Stimulated activated CD4-positive, alpha-beta T cell treated with anti-CD3 and anti-CD28 coated beads, Interleukin-15, amount 100 ng/mL, for 1 hour (primary cell): ENCODE data around the gene SGCA.

ENCODE experiments used
- DNase-seq, 2 donors: peaks; one replicate each; pipeline ENCODE4 v3.0.0-alpha.2; 2020; ENCODE audit warnings: low read depth in 1 of 2, low spot score in 1 of 2

Gene SGCA

DNA sequence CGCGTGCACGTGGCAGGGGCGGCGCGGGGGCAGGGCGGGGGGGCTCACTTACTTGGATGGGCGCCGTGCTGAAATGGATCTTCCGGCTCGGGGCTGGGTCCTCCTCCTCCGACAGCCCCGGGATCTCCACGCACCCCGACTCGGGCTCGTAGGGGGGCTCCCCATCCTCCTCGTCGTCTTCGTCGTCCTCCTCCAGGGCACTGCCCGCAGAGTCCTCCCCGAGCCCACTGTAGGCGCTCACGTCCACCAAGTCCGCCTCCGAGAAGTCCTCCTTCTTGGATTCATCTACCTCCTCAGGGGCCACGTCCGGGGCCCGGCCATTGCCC lies 16.8 kb upstream of the SGCA start:
- DNase-seq, result no peak

DNA sequence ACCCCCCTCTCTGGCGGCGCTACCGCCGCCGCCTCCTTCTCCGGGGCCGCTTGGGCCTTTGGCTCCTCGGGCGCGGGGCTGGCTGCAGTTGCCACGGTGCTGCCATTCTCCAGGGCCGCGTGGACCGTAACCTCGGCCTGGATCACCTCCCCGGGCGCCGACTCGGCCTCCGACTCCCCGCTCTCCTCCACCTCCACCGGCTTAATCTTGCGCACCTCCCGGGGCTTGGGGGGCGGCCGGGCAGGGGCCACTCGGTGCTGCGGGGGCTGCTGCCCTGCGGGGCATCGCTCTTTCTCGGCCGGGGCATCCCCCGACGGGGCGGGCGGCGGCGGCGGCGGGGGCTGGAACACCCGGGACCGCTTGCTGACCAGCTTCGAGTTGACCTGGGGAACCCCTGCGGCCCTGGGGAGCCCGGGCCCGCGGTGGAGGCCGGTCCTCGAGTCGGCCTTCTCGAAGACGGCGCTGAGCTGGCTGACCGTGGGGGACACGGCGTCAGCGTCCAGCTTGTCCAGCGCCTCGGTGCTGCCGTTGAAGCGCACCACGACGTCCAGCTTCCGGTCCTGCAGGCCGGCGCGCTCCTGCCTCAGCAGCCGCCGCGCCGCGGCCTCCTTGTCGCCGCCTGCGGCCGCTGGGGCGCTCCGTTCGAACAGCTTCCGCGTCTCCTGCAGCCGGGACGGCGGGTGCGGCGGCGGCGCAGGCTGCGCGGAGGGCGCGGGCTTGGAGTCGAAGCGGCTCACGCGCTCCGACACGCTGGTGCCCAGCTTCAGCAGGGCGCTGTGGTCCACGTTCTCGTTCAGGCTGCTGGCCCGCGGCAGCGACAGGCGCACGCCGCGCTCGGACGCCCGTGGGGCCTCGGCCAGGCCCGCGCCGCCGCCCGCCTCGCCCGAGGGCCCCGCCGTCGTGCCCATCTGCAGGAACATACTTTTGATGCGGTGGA lies 16.1 kb upstream of the SGCA start:
- peak in 1 of 2 donors; percentile 44 for DNase-seq

DNA sequence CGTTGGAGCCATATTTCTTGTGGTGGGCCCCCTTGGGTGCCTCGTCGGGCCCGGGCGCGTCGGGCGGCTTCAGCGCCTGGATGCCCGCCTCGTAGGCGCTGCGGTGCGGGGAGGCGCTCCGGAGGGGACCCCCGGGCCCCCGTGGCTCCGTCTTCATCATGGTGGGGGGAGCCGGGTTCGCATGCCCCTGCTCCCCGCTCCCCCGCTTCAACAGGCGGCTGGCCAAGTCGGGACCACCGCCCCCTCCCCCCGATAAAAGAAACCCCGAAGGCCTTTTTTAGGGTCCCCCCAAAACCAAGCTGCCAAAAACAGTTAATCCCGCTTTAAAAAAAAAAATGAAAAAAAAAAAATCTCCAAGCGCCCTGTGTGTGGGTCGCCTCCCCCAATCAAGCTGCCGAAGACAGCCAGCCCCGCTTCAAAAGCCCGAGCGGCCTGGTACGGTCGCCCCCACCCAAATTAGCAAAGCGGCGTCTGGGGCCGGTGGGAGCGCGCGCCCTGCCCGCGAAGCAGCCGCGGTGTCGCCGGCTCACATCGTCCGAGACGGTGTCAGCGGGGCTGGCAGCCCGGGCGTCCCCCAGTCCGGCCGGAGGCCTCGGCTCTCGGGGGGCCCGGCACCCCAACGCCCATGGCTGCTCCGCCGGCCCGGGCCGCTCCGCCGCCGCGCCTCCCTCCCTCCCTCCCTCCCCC lies 15.3 kb upstream of the SGCA start, which contains the start of gene PPP1R9B:
Gene PPP1R9B (minus strand): TSS at position 324 of the 687 bp plus-strand sequence. CDS start 164 bp downstream, at position 160.
- no peak for DNase-seq

DNA sequence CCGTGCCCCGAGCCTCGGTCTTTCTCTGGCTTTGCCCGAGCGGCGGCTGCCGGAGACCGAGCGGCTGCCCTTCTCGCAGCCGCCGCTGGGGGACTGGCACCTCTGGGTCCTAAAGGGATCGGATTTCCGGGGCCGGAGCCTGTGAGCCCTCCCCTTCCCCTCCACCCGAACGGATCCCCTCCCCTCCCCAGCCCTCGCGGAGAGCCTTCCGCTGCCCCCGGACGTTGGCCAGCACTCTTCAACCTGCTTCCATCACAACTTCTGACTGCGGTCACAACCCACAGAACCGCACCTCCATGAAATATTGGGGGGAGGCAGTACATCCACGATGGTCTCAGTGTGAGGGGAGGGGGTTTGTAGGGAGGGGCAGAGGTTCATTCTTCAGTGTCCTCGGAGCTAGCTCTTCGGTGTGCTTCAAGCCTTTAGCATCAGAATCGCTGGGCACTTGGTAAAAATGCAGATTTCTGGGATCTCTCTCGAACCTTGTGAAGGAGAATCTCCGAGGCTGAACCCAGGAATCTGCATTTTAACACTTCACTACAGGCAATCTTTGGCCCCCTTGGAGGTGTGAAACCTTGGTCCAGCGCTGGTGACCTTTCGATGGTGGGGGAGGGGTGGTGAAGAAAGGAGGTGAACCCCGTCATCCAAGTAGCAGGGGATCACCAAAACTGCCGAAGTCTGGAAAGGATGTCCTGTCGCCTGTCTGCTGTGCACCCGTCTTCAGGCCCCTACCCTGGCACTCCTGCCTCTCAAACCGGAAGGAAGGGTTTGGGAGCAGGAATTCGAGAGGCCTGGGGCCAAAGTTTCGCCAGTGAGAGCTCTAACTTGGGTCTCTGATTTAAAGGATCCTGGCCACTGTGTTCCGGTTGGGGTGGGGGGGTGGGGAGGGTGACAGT lies 14.5 kb upstream of the SGCA start:
- peak; percentile 68 to 77 for DNase-seq

DNA sequence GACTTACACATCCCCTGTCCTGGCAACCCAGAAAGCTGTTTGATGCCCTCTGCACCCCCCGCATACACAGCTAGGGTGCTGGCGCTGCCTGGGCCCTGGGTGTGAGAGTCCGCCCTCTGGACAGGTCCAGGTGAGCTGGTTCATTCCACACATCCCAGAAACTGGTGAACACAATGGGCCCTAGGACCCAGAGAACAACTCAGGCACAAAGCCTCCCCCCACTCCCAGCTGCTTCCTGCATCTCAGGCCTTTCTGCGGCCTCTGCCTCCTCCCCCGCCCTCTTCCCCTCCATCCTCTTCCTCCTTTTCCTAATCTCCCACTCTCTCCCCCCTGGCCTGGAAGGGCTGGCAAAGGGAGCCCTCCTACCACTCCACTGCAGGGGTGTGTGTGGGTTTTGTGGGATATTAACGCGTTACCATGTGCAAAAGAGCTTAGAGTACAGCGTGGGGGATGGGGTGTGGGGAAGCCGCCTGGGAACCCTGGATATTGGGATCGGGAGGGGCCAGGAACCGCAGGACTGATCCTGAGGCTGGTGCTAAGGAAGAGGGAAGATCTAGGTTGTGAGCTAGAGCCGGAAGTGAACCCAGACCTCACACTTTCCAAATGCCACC lies 13.8 kb upstream of the SGCA start:
- no peak for DNase-seq

DNA sequence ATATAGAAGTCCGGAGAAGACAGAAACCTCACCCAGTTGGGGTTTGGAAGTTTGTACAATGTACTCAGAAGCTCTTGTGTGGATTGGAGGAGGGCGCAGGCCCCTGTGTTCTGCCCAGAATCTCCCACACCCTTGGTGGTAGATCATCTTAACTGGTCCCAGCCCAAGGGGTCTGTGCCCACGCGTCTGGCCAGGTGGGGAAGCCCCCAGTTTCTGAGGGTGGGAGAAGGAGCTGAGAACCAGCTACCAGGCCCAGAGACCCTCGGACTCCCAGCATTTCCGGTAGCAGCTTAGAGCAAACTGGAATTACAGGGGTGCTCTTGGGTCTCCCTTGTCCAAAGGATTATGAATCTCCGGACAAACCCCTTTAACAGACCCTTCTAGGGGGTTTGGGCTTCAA lies 13.1 kb upstream of the SGCA start:
- no peak for DNase-seq

DNA sequence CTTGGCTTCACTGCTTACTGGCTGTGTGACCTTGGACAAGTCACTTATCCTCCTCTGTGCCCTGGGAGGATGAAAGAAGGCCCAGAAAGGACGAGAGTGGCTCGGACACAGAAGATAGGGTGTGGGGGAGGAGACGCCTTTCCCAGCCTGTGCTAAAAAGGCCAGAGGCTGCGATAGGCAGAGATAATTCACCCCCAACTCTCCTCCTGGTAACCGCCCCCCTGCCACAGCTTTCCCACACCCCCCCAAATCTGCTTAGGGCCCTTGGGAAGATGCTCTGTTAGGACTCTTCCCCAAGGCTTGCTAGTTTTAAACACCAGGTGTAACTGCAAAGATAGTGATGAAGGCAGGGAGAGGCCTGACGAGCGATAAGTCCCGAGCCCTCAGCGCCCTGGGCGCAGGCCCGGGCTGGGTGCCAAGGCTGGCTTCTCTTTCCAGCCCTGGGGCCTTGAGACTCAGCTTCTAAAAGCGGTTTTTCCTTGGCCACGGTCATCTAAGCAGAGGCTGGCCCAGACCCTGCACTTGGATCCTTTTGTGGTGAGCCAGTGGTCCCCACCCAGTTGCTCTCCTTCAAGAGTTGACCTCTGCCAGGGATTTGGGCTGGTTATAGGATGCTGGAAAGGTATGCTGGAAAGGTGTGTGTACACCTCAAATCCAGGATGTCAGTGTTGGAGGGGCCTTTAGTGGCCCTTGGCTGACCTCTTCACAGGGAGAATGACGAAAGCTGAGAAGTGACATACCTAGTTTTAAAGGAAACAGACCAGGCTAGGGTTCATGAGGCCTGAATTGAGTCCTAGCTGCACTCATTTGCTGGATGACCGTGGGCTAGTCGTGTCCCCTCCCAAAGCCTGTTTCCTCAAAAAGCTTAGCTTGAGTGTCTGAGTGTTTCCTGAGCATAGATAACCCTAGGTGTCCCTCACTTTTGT lies 11.9 kb upstream of the SGCA start:
- no peak for DNase-seq

DNA sequence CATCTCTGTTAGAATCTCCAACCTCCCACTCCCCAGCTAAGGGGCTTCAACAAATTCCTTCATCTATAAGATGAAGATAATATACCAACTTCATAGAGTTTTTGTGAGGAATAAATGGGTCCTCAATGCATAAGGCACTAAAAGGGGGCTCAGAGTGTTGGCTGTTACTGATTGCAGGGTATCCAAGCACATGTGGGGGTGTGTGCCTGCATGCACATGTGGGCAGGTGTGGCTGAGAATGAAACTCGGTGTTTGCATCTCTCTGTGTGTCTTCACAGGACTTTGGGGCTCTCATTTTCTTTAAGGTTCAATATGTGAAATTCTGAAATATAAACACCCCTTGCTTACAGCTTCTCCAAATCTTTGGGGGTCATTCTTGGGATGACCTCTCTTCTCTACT lies 11.2 kb upstream of the SGCA start:
- no peak for DNase-seq

DNA sequence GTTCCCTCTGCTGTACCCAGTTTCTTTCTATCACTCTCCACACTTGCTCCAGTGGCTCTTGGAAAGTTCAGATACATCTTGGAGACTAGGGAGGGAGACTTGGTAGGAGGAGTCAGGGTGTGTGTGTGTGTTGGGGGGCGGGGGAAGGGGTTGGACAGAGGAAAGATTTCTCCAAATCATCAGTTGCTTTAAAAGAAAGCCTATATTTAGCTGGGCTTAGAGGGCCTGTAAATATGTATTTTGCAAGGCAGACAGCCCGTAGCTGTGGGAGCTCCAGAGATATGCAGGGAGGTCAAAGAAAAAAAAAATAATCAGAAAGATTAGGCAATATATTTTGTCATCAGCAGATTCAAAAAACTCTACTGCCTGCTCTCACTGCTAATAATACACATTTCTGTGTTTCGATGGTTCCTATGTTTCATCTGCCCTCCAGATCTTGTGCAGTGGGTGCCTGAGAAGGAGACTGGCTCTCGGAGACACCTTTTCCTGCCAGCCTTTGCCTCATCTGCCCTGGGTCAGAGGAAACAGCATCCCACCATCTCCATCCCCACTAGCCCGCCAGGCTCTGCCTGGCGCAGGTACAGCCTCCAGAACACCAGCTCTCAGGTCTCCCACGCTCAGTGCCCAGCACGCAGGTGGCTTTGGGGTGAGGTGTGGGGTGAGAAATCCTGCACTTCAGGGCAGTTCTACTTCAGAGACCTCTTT lies 10.5 kb upstream of the SGCA start:
- no peak for DNase-seq

DNA sequence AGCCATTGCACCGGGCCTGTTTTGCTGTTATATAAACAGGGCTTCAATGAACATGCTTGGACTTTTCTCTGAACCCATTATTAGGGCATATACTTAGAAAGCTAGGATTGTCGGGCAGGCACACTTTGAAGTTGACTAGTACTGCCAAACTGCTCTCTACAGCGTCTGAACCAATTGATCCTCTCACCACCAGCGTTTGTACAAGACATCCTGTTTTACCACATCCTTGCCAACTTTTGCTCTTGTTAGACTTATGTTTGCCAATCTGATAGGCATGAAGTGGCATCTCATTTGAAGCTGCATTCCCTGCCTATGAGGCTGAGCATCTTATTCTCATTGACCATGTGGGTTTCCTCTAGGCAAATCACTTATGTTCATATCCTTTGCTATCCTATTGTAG lies 7.9 kb upstream of the SGCA start:
- DNase-seq, result no peak

DNA sequence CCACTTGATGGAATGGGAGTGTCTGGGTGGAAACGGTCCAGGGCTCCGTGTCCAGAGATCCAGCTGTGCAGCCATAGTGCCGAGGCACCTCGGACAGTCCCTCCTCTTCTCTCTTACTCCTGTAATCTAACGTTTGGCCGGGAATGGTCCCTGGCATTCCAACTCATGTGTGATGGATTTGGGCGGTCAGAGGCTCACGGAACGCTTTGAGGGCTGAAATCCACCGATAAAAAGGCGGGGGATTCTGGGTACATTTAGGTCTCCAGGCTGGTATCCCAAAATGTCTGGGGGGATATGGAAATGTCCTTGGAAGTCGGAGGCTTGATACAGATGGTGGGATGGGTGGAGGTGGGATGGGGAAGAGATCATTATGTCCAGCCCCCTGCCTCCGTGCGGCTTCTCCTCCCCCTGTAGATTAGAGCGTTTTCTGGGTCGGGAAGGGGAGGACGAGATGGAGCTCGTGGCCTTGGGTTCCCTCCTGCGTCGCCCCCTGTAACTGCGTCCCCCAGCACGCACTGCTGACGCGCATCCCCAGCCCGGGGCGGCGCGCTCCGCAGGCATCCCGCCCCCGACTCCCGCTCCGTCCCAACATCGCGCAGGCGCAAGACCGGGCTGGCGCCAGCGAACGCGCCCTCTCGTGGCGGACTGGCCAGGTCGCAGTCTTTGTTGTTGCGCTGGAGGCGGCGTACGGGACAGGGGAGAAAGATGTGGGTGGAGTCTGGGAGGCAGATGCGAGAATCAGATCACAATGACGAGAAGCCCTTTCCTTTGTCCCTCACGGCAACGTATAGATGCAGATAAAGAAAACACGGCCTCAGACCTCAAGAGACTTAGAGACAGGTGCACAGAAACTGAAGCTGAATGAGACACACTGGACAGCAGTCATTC lies 4.5 kb upstream of the SGCA start:
- DNase-seq, result peak; percentile 90 to 94

DNA sequence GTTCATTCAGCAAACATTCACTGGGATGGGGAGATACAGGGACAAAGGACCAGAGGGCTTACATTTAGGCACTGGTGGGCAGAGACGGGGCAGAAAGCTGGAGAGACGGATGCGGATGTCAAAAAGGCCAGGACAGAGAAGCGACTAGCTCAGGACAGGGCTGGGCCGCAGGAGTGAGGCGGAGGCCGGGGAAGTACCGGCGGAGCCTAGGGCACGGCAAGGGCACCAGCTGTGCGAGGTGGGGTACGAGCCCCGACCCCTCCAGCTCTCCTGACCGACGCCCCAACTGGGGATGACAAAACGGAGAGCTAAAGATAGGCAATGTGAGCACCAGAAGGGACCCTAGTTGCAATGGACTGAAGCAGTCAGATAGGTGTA lies 3.9 kb upstream of the SGCA start:
- no peak for DNase-seq

DNA sequence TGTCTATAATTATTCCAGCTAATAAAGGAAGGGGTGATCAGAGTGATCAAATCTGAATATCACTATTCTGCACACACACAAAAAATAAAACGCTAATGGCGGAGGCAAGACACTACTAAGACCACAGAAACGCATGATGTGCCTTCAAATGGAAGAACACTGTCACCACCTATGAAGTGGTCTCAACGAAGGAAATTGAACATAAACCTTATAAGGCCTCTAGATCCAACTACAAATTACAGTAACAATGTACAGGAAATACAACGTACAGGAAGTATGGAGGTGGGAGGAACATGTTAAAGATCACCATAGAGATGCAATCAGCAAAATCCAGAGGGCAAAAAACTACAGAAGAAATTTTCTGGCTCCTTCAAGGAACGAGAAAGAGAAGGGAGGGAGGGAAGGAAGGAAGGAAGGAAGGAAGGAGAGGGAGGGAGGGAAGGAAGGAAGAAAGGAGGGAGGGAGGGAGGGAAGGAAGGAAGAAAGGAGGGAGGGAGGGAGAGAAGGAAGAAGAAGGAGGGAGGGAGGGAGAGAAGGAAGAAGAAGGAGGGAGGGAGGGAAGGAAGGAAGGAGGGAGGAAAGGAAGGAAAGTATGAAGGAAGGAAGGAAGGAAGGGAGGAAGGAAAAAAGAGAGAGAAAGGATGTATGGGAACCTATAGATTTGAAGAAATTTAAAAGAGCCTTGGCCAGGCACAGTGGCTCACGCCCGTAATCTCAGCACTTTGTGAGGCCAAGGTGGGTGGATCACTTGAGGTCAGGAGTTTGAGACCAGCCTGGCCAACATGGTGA lies 3.1 kb upstream of the SGCA start:
- no peak for DNase-seq

DNA sequence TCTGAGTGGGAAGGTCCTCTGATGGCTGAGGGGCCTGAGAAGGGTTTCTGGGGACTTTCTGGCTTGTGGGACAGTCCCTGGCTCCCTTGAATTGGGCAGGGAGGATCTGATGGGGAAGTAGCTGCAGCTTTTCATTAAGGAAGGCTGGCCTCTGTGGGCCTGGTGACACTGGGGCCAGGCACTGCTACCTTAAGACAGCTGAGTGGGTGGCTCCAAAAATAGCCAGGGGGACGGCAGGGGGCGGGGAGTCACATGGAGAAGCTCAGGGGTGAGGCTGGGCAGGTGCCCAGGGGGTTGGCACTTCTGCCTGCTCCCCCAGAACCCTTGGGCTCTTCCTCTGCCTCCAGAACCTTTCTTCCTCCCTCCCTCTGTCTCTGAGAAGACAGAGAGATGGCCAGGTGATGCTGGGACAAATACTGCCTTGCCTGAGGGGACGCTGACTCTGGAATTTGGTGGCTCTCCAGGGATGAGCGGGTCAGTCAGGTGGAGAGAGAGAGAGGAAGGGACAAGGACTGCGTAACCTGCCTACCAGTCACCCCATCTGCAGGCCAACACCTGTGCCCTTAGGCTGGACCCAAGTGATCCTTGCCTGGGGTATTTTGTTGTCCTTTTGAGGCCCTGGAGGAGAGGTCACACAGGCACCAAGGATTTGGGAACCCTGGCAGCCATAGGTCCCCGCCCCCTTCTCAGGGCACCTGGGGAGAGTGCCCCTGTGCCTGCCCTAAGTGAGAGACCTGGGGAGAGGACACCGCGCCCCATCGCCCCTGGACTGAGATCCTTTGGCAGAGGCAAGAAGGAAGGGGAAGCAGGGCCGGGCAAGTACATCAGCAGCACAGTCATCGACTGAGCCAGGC lies 1.7 kb upstream of the SGCA start:
- no peak for DNase-seq

DNA sequence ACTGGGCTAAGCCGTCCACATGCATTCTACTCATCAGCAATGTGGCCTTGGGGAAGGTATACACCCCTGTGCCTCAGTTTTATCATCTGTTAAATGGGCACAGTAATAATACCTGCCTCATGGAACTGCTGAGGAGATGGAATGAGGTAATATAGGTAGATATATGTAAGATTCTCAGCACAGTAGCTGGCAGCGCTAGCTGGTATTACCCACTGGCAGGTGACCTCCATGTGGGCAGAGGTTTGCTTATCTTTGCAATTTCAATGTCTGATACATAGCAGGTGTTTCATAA lies 1.2 kb upstream of the SGCA start:
- no peak for DNase-seq

DNA sequence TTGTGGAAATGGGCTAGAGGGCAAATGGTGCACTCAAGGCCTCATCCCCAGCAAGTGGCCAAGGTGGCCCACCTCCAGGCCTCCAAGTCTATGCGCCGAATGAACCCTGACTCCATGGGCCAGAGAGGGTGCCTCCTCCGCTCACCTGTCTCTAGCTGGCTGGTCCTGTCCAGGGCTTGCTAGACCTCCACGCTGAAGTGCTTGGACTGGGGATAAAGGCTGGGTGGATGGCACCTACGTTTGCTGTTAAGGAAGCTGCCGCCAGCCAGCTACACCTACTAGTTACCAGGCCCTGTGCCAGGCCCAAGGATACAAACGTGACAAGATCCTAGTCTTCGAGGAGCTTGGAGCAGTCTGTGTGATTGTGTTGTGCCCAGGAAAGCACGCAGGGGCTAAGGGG lies 739 bp upstream of the SGCA start:
- no peak for DNase-seq

DNA sequence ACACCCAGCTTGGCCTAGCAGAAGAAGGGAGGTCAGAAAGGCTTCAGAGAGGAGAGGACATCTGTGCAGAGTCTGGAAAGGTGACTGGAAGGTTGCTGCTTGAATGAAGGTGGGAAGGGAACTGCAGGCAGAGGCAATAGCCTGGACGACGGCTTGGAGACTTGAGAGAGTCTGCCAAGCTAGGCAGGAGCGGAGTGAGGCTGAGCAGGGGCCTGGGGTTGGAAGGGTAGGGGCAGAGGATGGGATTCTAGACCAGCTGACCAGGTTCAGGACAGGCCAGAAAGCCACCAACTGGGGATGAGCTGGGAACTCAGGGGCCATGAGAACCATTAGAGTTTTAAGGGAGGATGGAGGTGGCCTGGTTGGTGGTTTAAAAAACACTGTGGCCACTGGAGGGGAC lies 339 bp upstream of the SGCA start:
- no peak for DNase-seq
